Ovary (tissue), 9 donors: ENCODE measurements around the gene TMEM131. TPM values are rescaled to one million over a fixed set of nuclear protein-coding genes. Genes with fewer than 3 reads are reported as not detected.
"Not testable (repeated sequence)": the region's sequence is repeated elsewhere in the genome, so short reads cannot be mapped to it uniquely, and the experiment has no call there.

ENCODE experiments used
- DNase-seq, 5 donors: peaks; one replicate each; pipeline ENCODE4 v3.0.0-alpha.2; 2019 to 2020
- H3K27ac ChIP-seq, 2 donors: fragments of 200-600 bp; one replicate each; pipeline versions ENCODE4 v1.5.1 to v1.8.0; 2019 to 2022
- H3K27me3 ChIP-seq: fragments of 200-600 bp; one replicate; pipeline ENCODE4 v1.8.0; 2022
- H3K36me3 ChIP-seq: fragments of 200-600 bp; sonication (generic); one replicate; pipeline ENCODE4 v1.5.1; 2019
- H3K4me1 ChIP-seq: one replicate; pipeline ENCODE4 v1.8.1; 2013; ENCODE audit warnings: mild to moderate bottlenecking, moderate library complexity; ENCODE audit not compliant: insufficient read depth
- H3K4me3 ChIP-seq: fragments of 200-600 bp; sonication (generic); one replicate; pipeline ENCODE4 v1.5.1; 2017
- H3K9me3 ChIP-seq, 2 donors: fragments of 200-600 bp in 1 of 2; sonication (generic) in 1 of 2; one replicate each; pipeline versions ENCODE4 v1.5.1 to v1.8.1; 2013 to 2019; ENCODE audit warnings: mild to moderate bottlenecking in 1 of 2, moderate library complexity in 1 of 2
- EP300 ChIP-seq: sonication (generic); formaldehyde crosslinking; IDR thresholded peaks from one replicate; pipeline ENCODE4 v1.6.1; 2017; ENCODE audit warnings: antibody characterized with exemption
- POLR2A ChIP-seq: fragments of 450-650 bp; IDR thresholded peaks from one replicate; pipeline ENCODE4 v1.6.1; 2017; ENCODE audit warnings: antibody characterized with exemption, mild to moderate bottlenecking, moderate library complexity
- WGBS, 3 donors: extraction: QIAGEN DNeasy Blood & Tissue Kit in 1 of 3; methylation state at CpG; one replicate each; pipeline versions ENCODE4 v1.1.5 to v1.1.7; 2013 to 2017; 5-methylcytosine and 5-hydroxymethylcytosine counted together
- intact Hi-C, 4 donors: fragments of 100-400 bp; cut with DNase I; formaldehyde crosslinking; loops; one replicate each; pipeline versions ENCODE4 v1.11.0 to v1.15.1; 2022 to 2023
- polyA plus RNA-seq, 2 donors: library from polyadenylated mRNA; stranded (reverse); fragments of 200-250 nt in 1 of 2; fragments of 350-450 nt in 1 of 2; fragmentation: Illumina TruSeq in 1 of 2; extraction: RNeasy Lipid Tissue Mini Kit (QIAGEN cat#74804) in 1 of 2; gene quantifications; one replicate each; pipeline ENCODE4 v1.2.3, GENCODE V29; 2013 to 2014
- total RNA-seq, 7 donors: library from RNA; depleted of rRNA in 2 of 7; stranded (reverse); fragments of >200 nt in 2 of 7; fragmentation: NEBNext Ultra II Directional in 3 of 7; extraction: Animal tissue kit (Norgen Biotek cat#: 25700) in 3 of 7; gene quantifications; one replicate each; pipeline versions ENCODE4 v1.1.0 to v1.2.4, GENCODE V29; 2016 to 2023
- TF ChIP-seq, protein P1 (sequence below), 3 donors: fragments of 450-650 bp in 2 of 3; fragments of 200-600 bp in 1 of 3; IDR thresholded peaks; one replicate each; pipeline versions ENCODE4 v1.5.1 to v1.8.0; 2016 to 2022; ENCODE audit warnings: antibody characterized with exemption in 3 of 3, mild to moderate bottlenecking in 1 of 3
- donor health status: DM: no; HTN: no; CAD: no; lungs with moderate emphysema.
- donor health status: DM: no; HTN: no; CAD: no.
- donor health status: Bipolar disorder and iron deficiency.
- donor health status: DM: yes; HTN: yes; CAD: no.
- donor health status: DM: no; HTN: no; CAD: no.
- donor health status: DM: yes; HTN: yes; CAD: no.

TMEM131 gene
- total and polyA plus RNA-seq, 9 donors: 16.1 to 44.0 (median 38.4) TPM

DNA sequence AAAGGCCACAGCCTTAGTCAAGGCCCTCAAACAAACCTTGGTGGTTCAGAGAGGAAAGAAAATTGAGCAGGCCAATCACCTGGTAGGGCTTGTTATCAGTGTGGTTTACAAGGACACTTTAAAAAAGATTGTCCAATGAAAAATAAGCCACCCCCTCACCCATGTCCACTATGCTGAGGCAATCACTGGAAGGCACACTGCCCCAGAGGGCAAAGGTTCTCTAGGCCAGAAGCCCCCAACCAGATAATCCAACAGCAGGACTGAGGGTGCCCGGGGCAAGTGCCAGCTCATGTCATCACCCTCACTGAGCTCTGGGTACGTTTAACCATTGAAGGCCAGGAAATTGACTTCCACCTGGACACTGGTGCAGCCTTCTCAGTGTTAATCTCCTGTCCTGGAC is 171.7 kb downstream of the TMEM131 start:
- H3K27ac ChIP-seq, H3K27me3 ChIP-seq, DNase-seq, H3K9me3 ChIP-seq, H3K4me1 ChIP-seq, H3K4me3 ChIP-seq, intact Hi-C loops, H3K36me3 ChIP-seq: not testable (repeated sequence)
- 85 to 94% (median 93%) methylated on average over 2 of the region's 2 CpGs for WGBS, 3 donors

DNA sequence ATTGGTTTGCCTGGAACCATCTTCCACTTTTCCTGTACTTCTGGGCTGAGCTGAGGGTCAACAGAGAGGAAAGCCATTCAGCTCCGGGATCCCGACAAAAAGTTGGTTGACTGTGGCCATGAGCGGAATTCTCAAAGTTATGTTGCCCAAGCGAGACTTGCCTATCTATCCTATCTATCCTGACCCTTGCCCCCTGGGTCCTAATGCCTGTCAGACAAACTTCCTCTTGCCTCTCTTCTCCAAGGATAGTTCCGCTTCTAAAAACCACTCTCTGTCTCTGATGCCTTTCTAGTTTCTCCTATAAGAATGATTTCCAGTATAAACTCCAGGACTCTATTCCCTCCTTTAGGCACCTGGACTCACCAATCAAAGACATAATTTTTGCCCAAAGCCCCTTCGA is 173.9 kb downstream of the TMEM131 start:
- DNase-seq, H3K27me3 ChIP-seq, intact Hi-C loops, H3K4me3 ChIP-seq, H3K27ac ChIP-seq, H3K9me3 ChIP-seq, H3K4me1 ChIP-seq, H3K36me3 ChIP-seq: not testable (repeated sequence)
- WGBS, 3 donors: 96 to 97% (median 97%) methylated on average over 6 of the region's 6 CpGs

GRCh38 chr2:97819754-97820153 is 176.0 kb downstream of the TMEM131 start:
- no peak for DNase-seq
- Histone ChIP-seq H3K4me3 (no peak overlapping the region), H3K27ac (no peak overlapping the region), H3K4me1 (no peaks in the 10 kb centered on the region), H3K9me3 (no peaks in the 10 kb centered on the region), H3K36me3 (no peaks in the 10 kb centered on the region), H3K27me3 (no peaks in the 10 kb centered on the region)
- WGBS, 3 donors: 73 to 80% (median 79%) methylated on average over 6 of the region's 6 CpGs
- intact Hi-C loops: no loop called here
- no peak for TF ChIP-seq EP300
- TF ChIP-seq, protein P1, sequence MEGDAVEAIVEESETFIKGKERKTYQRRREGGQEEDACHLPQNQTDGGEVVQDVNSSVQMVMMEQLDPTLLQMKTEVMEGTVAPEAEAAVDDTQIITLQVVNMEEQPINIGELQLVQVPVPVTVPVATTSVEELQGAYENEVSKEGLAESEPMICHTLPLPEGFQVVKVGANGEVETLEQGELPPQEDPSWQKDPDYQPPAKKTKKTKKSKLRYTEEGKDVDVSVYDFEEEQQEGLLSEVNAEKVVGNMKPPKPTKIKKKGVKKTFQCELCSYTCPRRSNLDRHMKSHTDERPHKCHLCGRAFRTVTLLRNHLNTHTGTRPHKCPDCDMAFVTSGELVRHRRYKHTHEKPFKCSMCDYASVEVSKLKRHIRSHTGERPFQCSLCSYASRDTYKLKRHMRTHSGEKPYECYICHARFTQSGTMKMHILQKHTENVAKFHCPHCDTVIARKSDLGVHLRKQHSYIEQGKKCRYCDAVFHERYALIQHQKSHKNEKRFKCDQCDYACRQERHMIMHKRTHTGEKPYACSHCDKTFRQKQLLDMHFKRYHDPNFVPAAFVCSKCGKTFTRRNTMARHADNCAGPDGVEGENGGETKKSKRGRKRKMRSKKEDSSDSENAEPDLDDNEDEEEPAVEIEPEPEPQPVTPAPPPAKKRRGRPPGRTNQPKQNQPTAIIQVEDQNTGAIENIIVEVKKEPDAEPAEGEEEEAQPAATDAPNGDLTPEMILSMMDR (IDR thresholded peaks at IDR 0.05): no peak
- no peak for TF ChIP-seq POLR2A

GRCh38 chr2:97816411-97816810 is 179.3 kb downstream of the TMEM131 start:
- no peak for DNase-seq
- Histone ChIP-seq H3K27me3 (no peaks in the 10 kb centered on the region), H3K4me1 (no peaks in the 10 kb centered on the region), H3K27ac (no peak overlapping the region), H3K4me3 (no peak overlapping the region), H3K36me3 (no peaks in the 10 kb centered on the region), H3K9me3 (no peaks in the 10 kb centered on the region)
- intact Hi-C loops: no loop called here
- WGBS, 3 donors: 97 to 99% (median 97%) methylated on average over 2 of the region's 2 CpGs
- TF ChIP-seq, protein P1 (IDR thresholded peaks at IDR 0.05): no peak
- no peak for TF ChIP-seq POLR2A
- no peak for TF ChIP-seq EP300

DNA sequence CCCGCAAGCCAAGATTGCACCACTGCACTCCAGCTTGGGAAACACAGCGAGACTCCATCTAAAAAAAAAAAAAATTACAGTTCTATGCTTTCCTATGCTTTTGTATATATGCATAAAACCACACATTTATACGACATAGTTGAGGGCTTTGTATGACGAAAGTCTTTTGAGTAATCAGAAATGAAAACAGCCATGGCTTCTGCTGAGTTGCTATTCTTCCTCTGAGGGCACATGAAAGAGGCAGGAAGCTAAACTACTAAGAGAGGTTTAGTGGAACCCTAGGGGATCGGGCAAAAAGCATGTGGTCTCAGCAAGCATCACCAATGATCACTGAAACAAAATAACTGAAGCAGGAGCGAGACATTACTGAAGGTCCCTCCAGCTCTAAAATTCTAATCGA is 182.8 kb downstream of the TMEM131 start:
- DNase-seq: no peak
- no peak for TF ChIP-seq POLR2A
- TF ChIP-seq, protein P1 (IDR thresholded peaks at IDR 0.05): no peak
- TF ChIP-seq EP300: no peak
- H3K4me3 ChIP-seq: no peak overlapping the region
- 96% methylated on average over 7 of the region's 7 CpGs for WGBS, 3 donors
- H3K27ac ChIP-seq: no peak overlapping the region
- no peaks in the 10 kb centered on the region for H3K36me3 ChIP-seq
- no peaks in the 10 kb centered on the region for H3K4me1 ChIP-seq
- intact Hi-C loops: no loop called here
- H3K27me3 ChIP-seq: no peaks in the 10 kb centered on the region
- H3K9me3 ChIP-seq: no peaks in the 10 kb centered on the region

GRCh38 chr2:97808816-97809215 is 186.9 kb downstream of the TMEM131 start:
- DNase-seq: no peak
- Histone ChIP-seq H3K36me3 (no peaks in the 10 kb centered on the region), H3K4me3 (no peak overlapping the region), H3K9me3 (no peaks in the 10 kb centered on the region), H3K27ac (no peak overlapping the region), H3K4me1 (no peaks in the 10 kb centered on the region), H3K27me3 (no peaks in the 10 kb centered on the region)
- 91 to 93% (median 91%) methylated on average over 4 of the region's 4 CpGs for WGBS, 3 donors
- TF ChIP-seq EP300: no peak
- TF ChIP-seq, protein P1 (IDR thresholded peaks at IDR 0.05): no peak
- intact Hi-C loops: loop anchor here in 3 of 4 donors (5.0 kb wide), 2 partner anchors 573 to 578 kb away; no protein-coding TSS in a partner anchor
